SK-N-SH treated with all-trans-retinoic acid at 6 μM for 48 hours (cell line): Measurements from ENCODE around the gene GRIK4.

ENCODE experiments used
- CSDC2 ChIP-seq: fragments of 250-450 bp; sonication (Bioruptor Pico); IDR thresholded peaks from 2 replicates; pipeline ENCODE4 v1.5.0; 2020; ENCODE audit warnings: mild to moderate bottlenecking, moderate library complexity
- PATZ1 ChIP-seq: fragments of 250-450 bp; sonication (Bioruptor Pico); IDR thresholded peaks from 2 replicates; pipeline ENCODE4 v1.8.0; 2020; ENCODE audit warnings: mild to moderate bottlenecking, moderate library complexity, borderline replicate concordance
- PPARA ChIP-seq: fragments of 250-450 bp; sonication (Bioruptor Pico); IDR thresholded peaks from 2 replicates; pipeline ENCODE4 v1.5.0; 2020; ENCODE audit warnings: mild to moderate bottlenecking, borderline replicate concordance
- RARB ChIP-seq: fragments of 250-450 bp; sonication (Bioruptor Pico); IDR thresholded peaks from 2 replicates; pipeline ENCODE4 v1.8.0; 2021; ENCODE audit warnings: mild to moderate bottlenecking, moderate library complexity
- ZFP3 ChIP-seq: fragments of 250-450 bp; sonication (Bioruptor Pico); IDR thresholded peaks from 2 replicates; pipeline ENCODE4 v1.5.0; 2020; ENCODE audit warnings: mild to moderate bottlenecking, moderate library complexity
- ZNF8 ChIP-seq: fragments of 450-650 bp; formaldehyde crosslinking; IDR thresholded peaks from 2 replicates; pipeline ENCODE4 v1.5.0; 2020; ENCODE audit warnings: mild to moderate bottlenecking, moderate library complexity

- TF ChIP-seq ZFP3 (no peak), CSDC2 (CRISPR knock-in tag) (no peak), ZNF8 (CRISPR knock-in tag) (no peak), RARB (CRISPR knock-in tag) (no peak), PATZ1 (CRISPR knock-in tag) (no peak), PPARA (no peak)
Observed at GRCh38 chr11:120768949-120769348, 257.4 kb downstream of the GRIK4 start.
